SU-DHL-6 (cell line): ENCODE results near the gene CTNNA2.

Experiments
- H2AFZ ChIP-seq: fragments of 200-600 bp; sonication (generic); 2 replicates; pipeline ENCODE4 v1.6.1; 2014; ENCODE audit warnings: low read depth, mild to moderate bottlenecking, moderate library complexity, mixed read lengths, antibody characterized with exemption, low read length; ENCODE audit not compliant: severe bottlenecking
- H3F3A ChIP-seq: fragments of 200-600 bp; shearing (Covaris generic); 2 replicates; pipeline ENCODE4 v1.6.0; 2016; ENCODE audit warnings: antibody characterized with exemption, mild to moderate bottlenecking; ENCODE audit not compliant: insufficient read depth
- H3K27ac ChIP-seq: fragments of 200-600 bp; sonication (generic); 2 replicates; pipeline ENCODE4 v1.5.1; 2016; ENCODE audit warnings: low read depth, mild to moderate bottlenecking, low read length, moderate library complexity, mixed read lengths
- H3K27me3 ChIP-seq: fragments of 200-600 bp; sonication (generic), shearing (Covaris generic); 2 replicates; pipeline ENCODE4 v1.6.0; 2014; ENCODE audit warnings: mild to moderate bottlenecking, low read length
- H3K36me3 ChIP-seq: fragments of 200-600 bp; sonication (generic); 2 replicates; pipeline ENCODE4 v1.6.1; 2014; ENCODE audit warnings: mild to moderate bottlenecking, low read length, mixed read lengths
- H3K4me2 ChIP-seq: fragments of 300-600, 200-600 bp; shearing (Covaris generic), sonication (generic); 2 replicates; pipeline ENCODE4 v1.6.0; 2014; ENCODE audit warnings: low read length, low read depth, mild to moderate bottlenecking; ENCODE audit not compliant: poor library complexity, severe bottlenecking
- H3K4me3 ChIP-seq: fragments of 200-600 bp; sonication (generic); 2 replicates; pipeline ENCODE4 v1.5.1; 2014; ENCODE audit warnings: antibody characterized with exemption, low read length, mild to moderate bottlenecking, mixed read lengths; ENCODE audit not compliant: insufficient read depth, poor library complexity, severe bottlenecking
- H3K79me2 ChIP-seq: fragments of 200-600 bp; sonication (generic); 2 replicates; pipeline ENCODE4 v1.6.1; 2014; ENCODE audit warnings: mild to moderate bottlenecking, low read length, moderate library complexity; ENCODE audit not compliant: insufficient read depth
- H3K9ac ChIP-seq: fragments of 200-600 bp; sonication (generic); 2 replicates; pipeline ENCODE4 v1.7.0; 2014; ENCODE audit warnings: mild to moderate bottlenecking, low read length
- H3K9me2 ChIP-seq: fragments of 200-600 bp; sonication (generic); replicated peaks from 2 replicates; pipeline ENCODE4 v1.6.1; 2014; ENCODE audit warnings: low read length; ENCODE audit not compliant: insufficient read depth
- H3K9me3 ChIP-seq: fragments of 200-600 bp; sonication (generic); 2 replicates; pipeline ENCODE4 v1.6.1; 2014; ENCODE audit warnings: low read length, mixed read lengths; ENCODE audit not compliant: insufficient read depth
- H4K20me1 ChIP-seq: fragments of 200-600 bp; sonication (generic); 2 replicates; pipeline ENCODE4 v1.6.1; 2014; ENCODE audit warnings: low read depth, mild to moderate bottlenecking, antibody characterized with exemption, low read length, moderate library complexity, mixed read lengths
- EZH2phosphoT487 ChIP-seq: fragments of 200-600 bp; sonication (generic), shearing (Covaris generic); conservative IDR thresholded peaks from 2 replicates; pipeline ENCODE4 v1.6.1; 2018; ENCODE audit warnings: mild to moderate bottlenecking, antibody characterized with exemption, low read length, moderate library complexity, mixed read lengths
- TF ChIP-seq, protein P1 (sequence below): fragments of 200-600 bp; sonication (generic); IDR thresholded peaks from one replicate; pipeline ENCODE4 v1.5.1; 2017; ENCODE audit warnings: antibody characterized with exemption, mild to moderate bottlenecking, low read length, moderate library complexity; ENCODE audit not compliant: insufficient read depth, poor library complexity, severe bottlenecking

CTNNA2 gene

DNA sequence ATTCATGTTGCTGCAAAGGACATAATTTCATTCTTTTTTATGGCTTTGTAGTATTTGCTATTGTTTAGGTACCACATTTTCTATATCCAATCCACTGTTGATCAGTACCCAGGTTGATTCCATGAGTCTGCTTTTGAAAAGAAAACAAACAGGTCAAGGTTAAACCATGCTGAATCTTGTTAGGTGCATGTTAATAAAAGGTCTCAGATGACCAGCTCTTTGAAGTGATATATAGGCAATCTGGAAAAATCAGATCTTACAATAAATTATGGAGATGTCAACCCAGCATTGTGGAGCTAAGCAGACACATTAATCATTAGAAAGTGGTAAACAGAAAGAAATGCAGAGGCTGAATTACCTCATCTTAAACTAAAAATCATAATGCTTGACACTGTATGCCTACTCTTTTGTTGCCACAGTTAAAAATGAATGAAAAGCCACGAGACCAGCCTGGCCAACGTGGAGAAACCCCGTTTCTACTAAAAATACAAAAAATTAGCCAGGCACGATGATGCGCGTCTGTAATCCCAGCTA lies 246.0 kb downstream of the CTNNA2 start:
- Histone ChIP-seq H2AFZ (no peak overlapping the region), H3F3A (no peaks in the 10 kb centered on the region), H3K79me2 (no peaks in the 10 kb centered on the region), H3K27me3 (no peaks in the 10 kb centered on the region), H3K9me2 (no peaks in the 10 kb centered on the region), H3K4me3 (no peak overlapping the region), H3K9me3 (no peaks in the 10 kb centered on the region), H3K27ac (no peak overlapping the region), H3K4me2 (no peak overlapping the region), H4K20me1 (no peaks in the 10 kb centered on the region), H3K36me3 (no peaks in the 10 kb centered on the region), H3K9ac (no peak overlapping the region)
- TF ChIP-seq, protein P1, sequence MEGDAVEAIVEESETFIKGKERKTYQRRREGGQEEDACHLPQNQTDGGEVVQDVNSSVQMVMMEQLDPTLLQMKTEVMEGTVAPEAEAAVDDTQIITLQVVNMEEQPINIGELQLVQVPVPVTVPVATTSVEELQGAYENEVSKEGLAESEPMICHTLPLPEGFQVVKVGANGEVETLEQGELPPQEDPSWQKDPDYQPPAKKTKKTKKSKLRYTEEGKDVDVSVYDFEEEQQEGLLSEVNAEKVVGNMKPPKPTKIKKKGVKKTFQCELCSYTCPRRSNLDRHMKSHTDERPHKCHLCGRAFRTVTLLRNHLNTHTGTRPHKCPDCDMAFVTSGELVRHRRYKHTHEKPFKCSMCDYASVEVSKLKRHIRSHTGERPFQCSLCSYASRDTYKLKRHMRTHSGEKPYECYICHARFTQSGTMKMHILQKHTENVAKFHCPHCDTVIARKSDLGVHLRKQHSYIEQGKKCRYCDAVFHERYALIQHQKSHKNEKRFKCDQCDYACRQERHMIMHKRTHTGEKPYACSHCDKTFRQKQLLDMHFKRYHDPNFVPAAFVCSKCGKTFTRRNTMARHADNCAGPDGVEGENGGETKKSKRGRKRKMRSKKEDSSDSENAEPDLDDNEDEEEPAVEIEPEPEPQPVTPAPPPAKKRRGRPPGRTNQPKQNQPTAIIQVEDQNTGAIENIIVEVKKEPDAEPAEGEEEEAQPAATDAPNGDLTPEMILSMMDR: no peak
- no peak for TF ChIP-seq EZH2phosphoT487

DNA sequence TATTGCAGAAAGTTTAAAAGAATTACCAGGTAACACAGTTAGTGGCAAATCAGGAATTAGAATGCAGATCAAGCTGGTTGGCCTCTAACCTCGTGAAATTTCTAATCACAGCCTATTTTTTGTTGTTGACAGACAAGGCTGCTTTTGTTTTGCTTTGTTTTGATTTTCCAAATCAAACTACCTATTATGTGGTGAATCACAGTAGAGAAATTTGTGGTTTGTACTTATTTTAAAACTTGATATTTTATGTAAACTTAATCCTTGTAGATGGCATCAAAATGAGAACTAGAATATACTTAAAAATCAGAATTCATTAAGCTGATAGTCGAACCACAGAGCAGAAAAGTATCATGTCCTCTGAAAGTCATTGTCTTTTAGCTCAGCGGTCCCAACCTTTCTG lies 258.1 kb downstream of the CTNNA2 start:
- TF ChIP-seq EZH2phosphoT487: no peak
- TF ChIP-seq, protein P1: no peak
- Histone ChIP-seq H3K9ac (no peak overlapping the region), H3K4me2 (no peak overlapping the region), H3K4me3 (no peak overlapping the region), H3K9me3 (no peaks in the 10 kb centered on the region), H3K27ac (no peak overlapping the region), H4K20me1 (no peaks in the 10 kb centered on the region), H3F3A (no peaks in the 10 kb centered on the region), H2AFZ (no peak overlapping the region), H3K79me2 (no peaks in the 10 kb centered on the region), H3K27me3 (no peaks in the 10 kb centered on the region), H3K36me3 (no peaks in the 10 kb centered on the region), H3K9me2 (no peaks in the 10 kb centered on the region)

DNA sequence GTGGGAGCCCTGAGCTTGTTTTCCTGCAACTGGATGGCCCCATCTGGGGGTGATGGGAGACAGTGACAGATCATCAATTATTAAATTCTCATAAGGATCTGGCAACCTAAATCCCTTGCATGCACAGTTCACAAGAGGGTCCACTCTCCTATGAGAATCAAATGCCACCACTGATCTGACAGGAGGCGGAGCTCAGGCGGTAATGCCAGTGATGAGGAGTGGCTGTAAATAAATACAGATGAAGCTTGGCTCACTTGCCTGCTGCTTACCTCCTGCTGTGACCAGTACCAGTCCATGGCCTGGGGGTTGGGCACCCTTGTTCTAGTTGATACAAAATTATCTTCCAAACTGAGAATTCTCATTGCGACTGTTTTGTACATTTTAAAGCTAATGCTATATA lies 258.6 kb downstream of the CTNNA2 start:
- H3F3A ChIP-seq: no peaks in the 10 kb centered on the region
- H3K27ac ChIP-seq: no peak overlapping the region
- H4K20me1 ChIP-seq: no peaks in the 10 kb centered on the region
- H3K27me3 ChIP-seq: no peaks in the 10 kb centered on the region
- H3K4me2 ChIP-seq: no peak overlapping the region
- TF ChIP-seq EZH2phosphoT487: no peak
- TF ChIP-seq, protein P1: no peak
- H2AFZ ChIP-seq: no peak overlapping the region
- H3K79me2 ChIP-seq: no peaks in the 10 kb centered on the region
- no peaks in the 10 kb centered on the region for H3K9me3 ChIP-seq
- H3K4me3 ChIP-seq: no peak overlapping the region
- H3K9me2 ChIP-seq: no peaks in the 10 kb centered on the region
- no peak overlapping the region for H3K9ac ChIP-seq
- H3K36me3 ChIP-seq: no peaks in the 10 kb centered on the region
